MCF 10A (cell line): Measurements from ENCODE around the gene NFIA. TPM values are rescaled to one million over a fixed set of nuclear protein-coding genes. Genes with fewer than 3 reads are reported as not detected.

Experiments
- BruUV-seq: library from RNA; stranded (reverse); fragments of 400-500 nt; replicated peaks from 2 replicates; lab custom pipeline; 2021; lab: Mats Ljungman, UMichigan
- CTCF ChIA-PET: fragments of 300-600 bp; sonication (Branson Sonifier 250); formaldehyde crosslinking; extraction: SDS; loops from one replicate; lab custom pipeline; 2021; ENCODE audit warnings: antibody characterized with exemption, inconsistent platforms; lab: Yijun Ruan, JAX
- POLR2A ChIA-PET: fragments of 300-600, 350-650 bp; sonication (Branson Sonifier 250); formaldehyde crosslinking; extraction: SDS; loops from one replicate; lab custom pipeline; 2020; ENCODE audit warnings: antibody characterized with exemption, inconsistent platforms; lab: Yijun Ruan, JAX
- DNase-seq: peaks from one replicate; pipeline ENCODE4 v3.0.0-alpha.2; 2018; ENCODE audit not compliant: unreplicated experiment
- H3K27ac Mint-ChIP-seq: one replicate; pipeline ENCODE4 v1.8.0; 2022; ENCODE audit warnings: mild to moderate bottlenecking, low read depth, mixed read lengths; ENCODE audit not compliant: unreplicated experiment
- H3K27me3 Mint-ChIP-seq: one replicate; pipeline ENCODE4 v1.8.0; 2022; ENCODE audit warnings: mixed read lengths; ENCODE audit not compliant: insufficient read depth, unreplicated experiment
- H3K36me3 Mint-ChIP-seq: one replicate; pipeline ENCODE4 v1.8.0; 2022; ENCODE audit warnings: mild to moderate bottlenecking, moderate library complexity, mixed read lengths; ENCODE audit not compliant: insufficient read depth, unreplicated experiment
- H3K4me1 Mint-ChIP-seq: one replicate; pipeline ENCODE4 v1.8.0; 2022; ENCODE audit warnings: mixed read lengths; ENCODE audit not compliant: insufficient read depth, unreplicated experiment
- H3K4me3 Mint-ChIP-seq: one replicate; pipeline ENCODE4 v1.8.0; 2022; ENCODE audit warnings: mild to moderate bottlenecking, moderate library complexity, mixed read lengths; ENCODE audit not compliant: unreplicated experiment
- H3K9me3 Mint-ChIP-seq: one replicate; pipeline ENCODE4 v1.8.0; 2022; ENCODE audit warnings: mixed read lengths; ENCODE audit not compliant: unreplicated experiment
- intact Hi-C: fragments of 100-400 bp; cut with micrococcal nuclease; formaldehyde crosslinking; loops from 2 replicates; pipeline ENCODE4 v1.14.1; 2022
- total RNA-seq: library from RNA; stranded (reverse); gene quantifications from 2 replicates; pipeline ENCODE4 v1.2.3, GENCODE V29; 2022
- TF ChIP-seq, protein P1 (sequence below): fragments of 200-600 bp; IDR thresholded peaks from one replicate; pipeline ENCODE4 v1.8.0; 2022; ENCODE audit warnings: antibody characterized with exemption, mild to moderate bottlenecking; ENCODE audit not compliant: unreplicated experiment

The NFIA gene
- total RNA-seq, 1 experiment from 2014 or later: 54.8 TPM

DNA sequence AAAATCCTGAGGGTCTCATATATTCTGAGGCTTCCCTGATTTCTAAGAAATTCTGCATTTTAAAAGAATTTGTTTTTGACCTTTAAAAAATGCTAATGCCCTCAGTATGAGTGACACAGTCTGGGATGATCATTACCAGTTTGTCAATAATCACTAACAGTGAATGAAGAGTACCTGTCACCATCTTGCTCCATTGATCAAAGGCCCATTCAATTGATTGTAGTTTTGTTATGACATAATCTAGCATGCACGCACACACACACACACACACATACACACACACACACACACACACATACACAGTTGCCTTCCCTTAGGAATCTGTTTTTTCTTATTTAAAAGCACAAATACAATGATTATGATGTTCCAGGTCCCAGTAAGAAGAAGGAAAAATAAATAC lies 250.4 kb downstream of the NFIA start:
- Mint-ChIP-seq H3K27me3 (no peaks in the 10 kb centered on the region), H3K4me1 (peaks cover 15% of the 10 kb centered on the region), H3K4me3 (no peak overlapping the region), H3K27ac (no peak overlapping the region), H3K36me3 (peaks cover 12% of the 10 kb centered on the region), H3K9me3 (no peaks in the 10 kb centered on the region)
- no TSS peak for BruUV-seq
- ChIA-PET CTCF (interaction anchor here (0.5 to 0.6 kb wide), 4 partner anchors 136 to 797 kb away, joined by 3 read pairs; no protein-coding TSS in a partner anchor), POLR2A (interaction anchor here (0.6 to 1.7 kb wide), 2 partner anchors 8 to 251 kb away, joined by 3 to 4 read pairs; no protein-coding TSS in a partner anchor)
- intact Hi-C loops: loop anchor here (10.0 kb wide), 1 partner anchor 1178 kb away; no protein-coding TSS in a partner anchor
- TF ChIP-seq, protein P1, sequence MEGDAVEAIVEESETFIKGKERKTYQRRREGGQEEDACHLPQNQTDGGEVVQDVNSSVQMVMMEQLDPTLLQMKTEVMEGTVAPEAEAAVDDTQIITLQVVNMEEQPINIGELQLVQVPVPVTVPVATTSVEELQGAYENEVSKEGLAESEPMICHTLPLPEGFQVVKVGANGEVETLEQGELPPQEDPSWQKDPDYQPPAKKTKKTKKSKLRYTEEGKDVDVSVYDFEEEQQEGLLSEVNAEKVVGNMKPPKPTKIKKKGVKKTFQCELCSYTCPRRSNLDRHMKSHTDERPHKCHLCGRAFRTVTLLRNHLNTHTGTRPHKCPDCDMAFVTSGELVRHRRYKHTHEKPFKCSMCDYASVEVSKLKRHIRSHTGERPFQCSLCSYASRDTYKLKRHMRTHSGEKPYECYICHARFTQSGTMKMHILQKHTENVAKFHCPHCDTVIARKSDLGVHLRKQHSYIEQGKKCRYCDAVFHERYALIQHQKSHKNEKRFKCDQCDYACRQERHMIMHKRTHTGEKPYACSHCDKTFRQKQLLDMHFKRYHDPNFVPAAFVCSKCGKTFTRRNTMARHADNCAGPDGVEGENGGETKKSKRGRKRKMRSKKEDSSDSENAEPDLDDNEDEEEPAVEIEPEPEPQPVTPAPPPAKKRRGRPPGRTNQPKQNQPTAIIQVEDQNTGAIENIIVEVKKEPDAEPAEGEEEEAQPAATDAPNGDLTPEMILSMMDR: no peak
- no peak for DNase-seq

DNA sequence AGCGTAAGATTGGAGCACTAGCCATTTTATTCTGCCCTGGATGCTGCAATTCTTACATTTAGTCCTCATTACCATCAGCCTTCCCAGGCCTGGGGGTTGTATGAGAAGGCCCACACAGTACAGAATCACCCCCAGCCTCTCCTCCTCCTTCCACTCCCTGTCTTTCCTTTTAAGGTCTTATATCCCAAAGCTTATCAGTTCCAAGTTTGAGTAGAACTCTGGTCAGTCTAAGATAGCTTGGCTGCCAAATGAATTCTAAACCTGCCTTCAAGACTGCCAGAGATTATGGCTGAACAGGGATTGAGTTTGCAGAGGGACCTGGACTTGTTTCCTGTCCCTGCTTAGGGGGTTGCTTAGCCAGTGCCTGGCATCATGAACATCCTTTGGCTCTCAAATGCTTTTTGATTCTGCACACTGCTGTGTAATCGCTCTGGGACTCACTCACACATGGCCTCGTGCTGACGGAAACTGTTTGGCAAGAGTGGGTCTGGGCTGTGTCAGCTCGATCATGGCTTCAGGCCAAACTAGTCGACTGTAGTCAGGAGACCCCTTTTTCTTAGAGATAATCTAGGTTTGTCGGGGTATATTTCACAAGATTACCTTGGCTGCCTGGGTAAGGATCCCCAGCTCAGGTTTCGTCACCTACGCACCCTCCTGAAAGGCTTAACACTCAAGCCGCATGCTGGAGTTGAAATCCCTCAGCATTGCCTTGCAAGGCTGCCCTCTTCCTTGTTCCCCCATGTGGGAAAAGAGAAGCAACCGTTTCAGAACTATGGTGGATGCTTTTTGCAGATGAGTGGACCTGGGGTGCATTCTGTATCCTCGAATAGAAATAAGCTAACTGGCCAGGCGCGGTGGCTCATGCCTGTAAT lies 252.6 kb downstream of the NFIA start:
- Mint-ChIP-seq H3K9me3 (no peaks in the 10 kb centered on the region), H3K27me3 (no peaks in the 10 kb centered on the region), H3K4me1 (peaks cover 22% of the 10 kb centered on the region), H3K27ac (peak overlapping the region; percentile 49), H3K36me3 (peaks cover 12% of the 10 kb centered on the region), H3K4me3 (no peak overlapping the region)
- no peak for DNase-seq
- no TSS peak for BruUV-seq
- intact Hi-C loops: loop anchor here (5.0 to 10.0 kb wide), 4 partner anchors 108 to 1180 kb away; no protein-coding TSS in a partner anchor
- ChIA-PET POLR2A (interaction anchor here (6.5 to 6.8 kb wide), 2 partner anchors 15 to 256 kb away, joined by 43 to 96 read pairs; partner anchors contain the start of gene NFIA), CTCF (interaction anchor here (0.5 to 7.3 kb wide), 8 partner anchors 14 to 292 kb away, joined by 3 to 60 read pairs (median 4); no protein-coding TSS in a partner anchor)
- TF ChIP-seq, protein P1: no peak

GRCh38 chr1:61337037-61337436 lies 254.7 kb downstream of the NFIA start:
- TF ChIP-seq, protein P1: no peak
- intact Hi-C loops: loop anchor here (5.0 to 10.0 kb wide), 4 partner anchors 110 to 1182 kb away; no protein-coding TSS in a partner anchor
- H3K4me3 Mint-ChIP-seq: no peak overlapping the region
- peak; percentile 23 for DNase-seq
- H3K4me1 Mint-ChIP-seq: peaks cover 28% of the 10 kb centered on the region
- H3K9me3 Mint-ChIP-seq: no peaks in the 10 kb centered on the region
- ChIA-PET CTCF (interaction anchor here (0.6 to 7.3 kb wide), 27 partner anchors 8 to 363 kb away, joined by 3 to 60 read pairs (median 4); no protein-coding TSS in a partner anchor), POLR2A (interaction anchor here (0.7 to 6.8 kb wide), 14 partner anchors 10 to 358 kb away, joined by 3 to 96 read pairs (median 5); partner anchors contain the start of gene NFIA)
- BruUV-seq: no TSS peak
- no peaks in the 10 kb centered on the region for H3K27me3 Mint-ChIP-seq
- peaks cover 19% of the 10 kb centered on the region for H3K36me3 Mint-ChIP-seq
- H3K27ac Mint-ChIP-seq: peak overlapping the region; percentile 96
